ENCODE data around the gene PHACTR1.

GRCh38 chr6:13298446-13298845 is 581.9 kb downstream of the PHACTR1 start:
- no peak for TF ChIP-seq POLR2A (IDR thresholded peaks at IDR 0.05; ENCODE audit: low read length)
- TF ChIP-seq GATA1 (IDR thresholded peaks at IDR 0.05; ENCODE audit: low read depth, low read length) = no peak
